CD4-positive, alpha-beta T cell treated with Interferon alpha-2 for 1 hour (primary cell): ENCODE measurements around the gene C10orf95.

ENCODE experiments used
- DNase-seq, 2 donors: peaks; one replicate each; pipeline ENCODE4 v3.0.0-alpha.2; 2020 to 2022

Gene C10orf95

DNA sequence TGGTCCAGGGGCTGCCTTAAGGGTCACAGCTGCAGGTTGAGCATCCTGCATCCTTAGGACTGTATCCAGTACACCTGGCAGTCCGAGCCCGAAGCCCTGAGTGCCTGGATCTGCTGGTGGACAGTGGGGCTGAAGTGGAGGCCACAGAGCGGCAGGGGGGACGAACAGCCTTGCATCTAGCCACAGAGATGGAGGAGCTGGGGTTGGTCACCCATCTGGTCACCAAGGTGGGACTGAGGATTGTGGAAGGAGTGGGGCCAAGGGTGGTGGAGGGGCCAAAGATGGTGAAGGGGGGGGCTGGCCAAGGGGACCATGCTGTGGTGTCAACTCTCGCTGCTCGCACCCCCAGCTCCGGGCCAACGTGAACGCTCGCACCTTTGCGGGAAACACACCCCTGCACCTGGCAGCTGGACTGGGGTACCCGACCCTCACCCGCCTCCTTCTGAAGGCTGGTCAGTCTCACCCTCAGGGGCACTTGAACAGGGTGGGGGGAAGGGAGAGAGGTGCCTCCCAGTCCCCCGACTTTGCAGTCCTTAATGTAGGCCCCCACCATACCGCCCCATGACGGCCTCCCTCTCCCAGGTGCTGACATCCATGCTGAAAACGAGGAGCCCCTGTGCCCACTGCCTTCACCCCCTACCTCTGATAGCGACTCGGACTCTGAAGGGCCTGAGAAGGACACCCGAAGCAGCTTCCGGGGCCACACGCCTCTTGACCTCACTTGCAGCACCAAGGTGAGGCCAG lies 50.6 kb downstream of the C10orf95 start:
- no peak for DNase-seq

DNA sequence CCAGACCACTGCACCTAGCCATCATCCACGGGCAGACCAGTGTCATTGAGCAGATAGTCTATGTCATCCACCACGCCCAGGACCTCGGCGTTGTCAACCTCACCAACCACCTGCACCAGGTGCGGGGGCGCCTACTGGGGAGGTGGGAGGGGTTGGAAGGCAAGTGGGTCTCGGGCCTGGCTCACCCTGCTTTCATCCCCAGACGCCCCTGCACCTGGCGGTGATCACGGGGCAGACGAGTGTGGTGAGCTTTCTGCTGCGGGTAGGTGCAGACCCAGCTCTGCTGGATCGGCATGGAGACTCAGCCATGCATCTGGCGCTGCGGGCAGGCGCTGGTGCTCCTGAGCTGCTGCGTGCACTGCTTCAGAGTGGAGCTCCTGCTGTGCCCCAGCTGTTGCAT lies 51.3 kb downstream of the C10orf95 start:
- DNase-seq = no peak
